ENCODE results near the gene COQ8B. TPM values are rescaled to one million over a fixed set of nuclear protein-coding genes. Genes with fewer than 3 reads are reported as not detected.

Gene COQ8B
- total RNA-seq, 2 experiments from 2014 or later: 23.2 to 24.0 TPM

DNA sequence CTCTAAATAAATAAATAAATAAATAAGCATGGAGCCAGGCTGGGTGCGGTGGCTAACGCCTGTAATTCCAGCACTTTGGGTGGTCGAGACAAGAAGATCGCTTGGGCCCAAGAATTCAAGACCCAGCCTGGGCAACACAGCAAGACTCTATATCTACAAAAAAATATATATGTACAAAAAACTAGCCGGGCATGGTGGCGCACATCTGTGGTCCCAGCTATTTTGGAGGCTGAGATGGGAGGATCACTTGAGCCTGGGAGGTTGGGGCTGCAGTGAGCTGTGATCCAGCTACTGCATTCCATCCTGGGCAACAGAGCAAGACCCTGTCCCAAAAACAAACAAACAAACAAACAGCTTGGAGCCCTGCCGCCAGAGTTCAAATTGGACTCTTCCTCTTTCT, 30.9 kb upstream of the COQ8B start:
- Mint-ChIP-seq H3K36me3 (ENCODE audit: low read depth) (peaks cover 21% of the 10 kb centered on the region), H3K27ac (no peak overlapping the region), H3K27me3 (no peaks in the 10 kb centered on the region), H3K4me1 (ENCODE audit: low read depth) (peaks cover 16% of the 10 kb centered on the region), H3K4me3 (no peak overlapping the region), H3K9me3 (no peaks in the 10 kb centered on the region)
- TF ChIP-seq, protein P1, sequence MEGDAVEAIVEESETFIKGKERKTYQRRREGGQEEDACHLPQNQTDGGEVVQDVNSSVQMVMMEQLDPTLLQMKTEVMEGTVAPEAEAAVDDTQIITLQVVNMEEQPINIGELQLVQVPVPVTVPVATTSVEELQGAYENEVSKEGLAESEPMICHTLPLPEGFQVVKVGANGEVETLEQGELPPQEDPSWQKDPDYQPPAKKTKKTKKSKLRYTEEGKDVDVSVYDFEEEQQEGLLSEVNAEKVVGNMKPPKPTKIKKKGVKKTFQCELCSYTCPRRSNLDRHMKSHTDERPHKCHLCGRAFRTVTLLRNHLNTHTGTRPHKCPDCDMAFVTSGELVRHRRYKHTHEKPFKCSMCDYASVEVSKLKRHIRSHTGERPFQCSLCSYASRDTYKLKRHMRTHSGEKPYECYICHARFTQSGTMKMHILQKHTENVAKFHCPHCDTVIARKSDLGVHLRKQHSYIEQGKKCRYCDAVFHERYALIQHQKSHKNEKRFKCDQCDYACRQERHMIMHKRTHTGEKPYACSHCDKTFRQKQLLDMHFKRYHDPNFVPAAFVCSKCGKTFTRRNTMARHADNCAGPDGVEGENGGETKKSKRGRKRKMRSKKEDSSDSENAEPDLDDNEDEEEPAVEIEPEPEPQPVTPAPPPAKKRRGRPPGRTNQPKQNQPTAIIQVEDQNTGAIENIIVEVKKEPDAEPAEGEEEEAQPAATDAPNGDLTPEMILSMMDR (IDR thresholded peaks at IDR 0.05): no peak
- DNase-seq (no peak), ATAC-seq (no peak)
- intact Hi-C loops (cut with micrococcal nuclease): no loop called here
- CTCF ChIA-PET: interaction anchor here (1.6 to 2.0 kb wide), 4 partner anchors 60 to 113 kb away, joined by 5 to 7 read pairs (median 5); no protein-coding TSS in a partner anchor
- POLR2A ChIA-PET: interaction anchor here (1.2 kb wide), 1 partner anchor 31 kb away, joined by 3 read pairs; the partner anchor contains the start of gene RAB4B

DNA sequence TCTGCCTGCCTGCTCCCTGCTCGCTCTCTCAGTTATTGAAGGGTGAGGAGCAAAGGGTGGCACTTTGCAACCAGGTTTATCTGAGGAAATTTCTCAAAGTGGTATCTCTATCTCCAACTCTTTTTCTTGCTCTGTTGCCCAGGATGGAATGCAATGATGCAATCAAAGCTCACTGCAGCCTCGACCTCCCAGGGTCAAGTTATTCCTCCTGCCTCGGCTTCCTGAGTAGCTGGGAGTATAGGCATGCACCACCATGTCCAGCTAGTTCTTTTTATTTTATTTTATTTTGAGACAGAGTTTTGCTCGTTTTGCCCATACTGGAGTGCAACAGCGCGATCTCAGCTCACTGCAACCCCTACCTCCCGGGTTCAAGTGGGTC, 28.7 kb upstream of the COQ8B start:
- TF ChIP-seq, protein P1 (IDR thresholded peaks at IDR 0.05): no peak
- Mint-ChIP-seq H3K4me3 (no peak overlapping the region), H3K4me1 (ENCODE audit: low read depth) (peaks cover 15% of the 10 kb centered on the region), H3K9me3 (no peaks in the 10 kb centered on the region), H3K27ac (no peak overlapping the region), H3K36me3 (ENCODE audit: low read depth) (peaks cover 5% of the 10 kb centered on the region), H3K27me3 (no peaks in the 10 kb centered on the region)
- DNase-seq (no peak), ATAC-seq (no peak)
- ChIA-PET POLR2A (interaction anchor here (0.6 to 2.2 kb wide), 5 partner anchors 8 to 83 kb away, joined by 3 to 7 read pairs (median 4); partner anchors contain the start of gene RAB4B), CTCF (interaction anchor here (1.7 kb wide), 2 partner anchors 61 to 74 kb away, joined by 4 read pairs; no protein-coding TSS in a partner anchor)
- intact Hi-C loops (cut with micrococcal nuclease): no loop called here

DNA sequence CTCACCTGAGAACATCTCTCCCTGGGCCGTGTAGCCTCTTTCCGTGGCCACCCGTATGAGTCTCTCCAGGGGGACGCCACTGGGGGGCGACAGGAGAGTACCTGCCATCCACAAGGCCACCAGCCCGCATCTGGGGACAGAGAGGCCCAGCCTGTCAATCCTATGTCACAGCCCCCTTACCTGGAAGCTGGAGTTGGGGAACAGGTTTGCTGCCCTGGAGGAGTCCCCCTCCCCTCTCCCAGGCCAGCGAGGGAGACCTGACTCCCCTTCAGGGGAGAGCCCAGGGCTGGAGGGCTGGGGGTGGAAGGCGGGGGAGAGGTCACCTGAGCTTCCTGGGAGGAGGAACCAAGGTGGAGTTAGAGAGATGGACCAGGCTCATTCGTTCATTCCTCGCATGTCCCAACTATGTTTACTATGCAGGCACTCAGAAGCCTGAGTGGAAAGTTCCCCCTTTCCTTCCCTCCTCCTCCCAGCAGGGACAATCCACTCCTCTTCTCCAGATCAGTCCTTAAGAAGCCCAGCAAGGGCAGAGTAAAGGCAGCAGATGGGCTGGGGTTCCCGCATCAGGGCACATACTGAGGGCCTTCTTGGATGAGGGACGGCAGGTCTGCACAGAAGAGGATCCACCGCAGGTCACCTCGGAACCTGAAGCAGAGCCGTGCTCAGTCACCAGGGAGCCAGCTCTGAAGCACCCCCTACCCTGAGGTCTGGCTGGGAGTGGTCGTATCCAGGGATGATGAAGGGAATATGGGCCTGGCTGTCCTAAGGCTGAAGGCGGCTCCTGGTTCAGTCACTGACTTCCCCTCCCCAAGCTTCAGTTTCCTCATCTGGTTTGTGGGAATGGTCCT, 28.1 kb upstream of the COQ8B start:
- peak; percentile 85 for ATAC-seq
- TF ChIP-seq, protein P1 (IDR thresholded peaks at IDR 0.05): peak; percentile 42

DNA sequence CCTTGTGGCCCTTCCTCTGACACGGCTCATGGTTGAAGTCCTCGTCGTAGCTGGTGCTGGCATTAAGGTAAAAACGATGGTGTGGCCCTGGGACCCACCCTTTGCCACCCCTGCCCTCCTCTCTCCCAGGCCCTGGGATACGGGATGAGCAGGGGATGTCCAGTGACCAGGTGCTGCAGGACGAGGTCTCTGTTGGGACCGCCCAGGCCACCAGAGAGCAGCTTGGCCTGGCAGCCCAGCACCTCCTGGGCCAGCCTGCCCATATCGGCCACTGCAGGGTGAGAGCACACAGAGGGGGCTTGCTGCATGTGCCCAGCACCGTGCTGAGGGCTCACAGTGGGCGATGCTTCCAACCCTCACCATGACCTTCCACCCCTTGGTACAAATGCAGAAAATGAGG, 27.2 kb upstream of the COQ8B start:
- no peaks in the 10 kb centered on the region for H3K9me3 Mint-ChIP-seq
- peaks cover 5% of the 10 kb centered on the region for H3K4me1 Mint-ChIP-seq (ENCODE audit: low read depth)
- ChIA-PET POLR2A (interaction anchor here (0.6 to 2.2 kb wide), 3 partner anchors 42 to 81 kb away, joined by 3 to 7 read pairs (median 3); no protein-coding TSS in a partner anchor), CTCF (interaction anchor here (0.6 to 1.7 kb wide), 4 partner anchors 10 to 86 kb away, joined by 3 to 5 read pairs (median 4); no protein-coding TSS in a partner anchor)
- no peaks in the 10 kb centered on the region for H3K36me3 Mint-ChIP-seq (ENCODE audit: low read depth)
- H3K27me3 Mint-ChIP-seq: no peaks in the 10 kb centered on the region
- DNase-seq (no peak), ATAC-seq (no peak)
- H3K27ac Mint-ChIP-seq: no peak overlapping the region
- intact Hi-C loops (cut with micrococcal nuclease): no loop called here
- no peak overlapping the region for H3K4me3 Mint-ChIP-seq
- TF ChIP-seq, protein P1 (IDR thresholded peaks at IDR 0.05): no peak

More for the DNA sequence above, 28.1 kb upstream of the COQ8B start:
- Mint-ChIP-seq H3K27ac (no peak overlapping the region), H3K4me3 (no peak overlapping the region), H3K4me1 (ENCODE audit: low read depth) (peaks cover 9% of the 10 kb centered on the region), H3K27me3 (no peaks in the 10 kb centered on the region), H3K9me3 (no peaks in the 10 kb centered on the region), H3K36me3 (ENCODE audit: low read depth) (no peaks in the 10 kb centered on the region)
- intact Hi-C loops (cut with micrococcal nuclease): no loop called here
- peak; percentile 73 for DNase-seq
- ChIA-PET POLR2A (interaction anchor here (0.6 to 2.2 kb wide), 6 partner anchors 9 to 82 kb away, joined by 3 to 7 read pairs (median 4); partner anchors contain the start of gene RAB4B), CTCF (interaction anchor here (0.6 to 1.7 kb wide), 6 partner anchors 10 to 87 kb away, joined by 3 to 5 read pairs (median 4); no protein-coding TSS in a partner anchor)
